ENCODE data around the gene DUSP14.

Gene DUSP14

GRCh38 chr17:37562016-37562745, 72.5 kb downstream of the DUSP14 start:
- no peak for DNase-seq (ENCODE audit: low spot score)

All from germinal center (tissue), 1 donor.